Neural crest cell (in vitro differentiated cells): ENCODE results near the gene TTC39B. TPM values are rescaled to one million over a fixed set of nuclear protein-coding genes. Genes with fewer than 3 reads are reported as not detected.
A peak's percentile ranks its signal among the peaks of the same experiment; 100 is the strongest.

Source experiments
- DNase-seq: peaks from one replicate; pipeline ENCODE4 v3.0.0; 2021; ENCODE audit warnings: low read depth, mixed read lengths, low spot score
- H3K27ac Mint-ChIP-seq: one replicate; pipeline ENCODE4 v1.8.0; 2021; ENCODE audit warnings: mild to moderate bottlenecking, mixed read lengths; ENCODE audit not compliant: unreplicated experiment
- H3K27me3 Mint-ChIP-seq: 2 replicates; pipeline ENCODE4 v1.8.0; 2021; ENCODE audit warnings: low read depth, mild to moderate bottlenecking, mixed read lengths
- H3K36me3 Mint-ChIP-seq: 2 replicates; pipeline ENCODE4 v1.8.0; 2021; ENCODE audit warnings: low read depth, mild to moderate bottlenecking, mixed read lengths
- H3K4me1 Mint-ChIP-seq: 2 replicates; pipeline ENCODE4 v1.8.0; 2021; ENCODE audit warnings: mixed read lengths
- H3K4me3 Mint-ChIP-seq: one replicate; pipeline ENCODE4 v1.8.0; 2021; ENCODE audit warnings: mild to moderate bottlenecking, mixed read lengths
- H3K9me3 Mint-ChIP-seq: 2 replicates; pipeline ENCODE4 v1.8.0; 2021; ENCODE audit warnings: mixed read lengths
- total RNA-seq: library from RNA; stranded (reverse); gene quantifications from 2 replicates; pipeline ENCODE4 v1.2.1, GENCODE V29; 2021
- TF ChIP-seq, protein P1 (sequence below): fragments of 200-600 bp; sonication (generic); conservative IDR thresholded peaks from 2 replicates; pipeline ENCODE4 v1.5.0; 2021; ENCODE audit warnings: antibody characterized with exemption, mild to moderate bottlenecking

TTC39B gene
- total RNA-seq, 1 donor from 2014 or later: 3.7 TPM

DNA sequence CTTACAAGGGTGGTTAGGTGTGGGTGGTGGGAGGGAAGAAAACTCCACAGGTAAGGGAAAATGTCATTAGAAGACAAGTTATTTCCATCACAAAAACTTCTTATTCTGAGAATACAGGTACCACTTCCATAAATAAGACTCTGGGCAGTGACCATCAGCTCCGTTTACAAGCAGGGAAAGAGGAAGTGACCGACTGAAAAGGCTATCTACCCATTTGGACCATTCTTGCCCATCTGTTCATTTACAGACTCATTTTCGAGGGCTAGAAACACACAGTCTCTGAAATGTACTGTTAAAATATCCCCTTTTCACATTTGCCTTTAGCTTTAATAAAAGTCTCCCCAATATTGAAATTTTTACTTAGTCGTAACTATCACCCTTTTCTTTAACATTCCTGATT is 79.5 kb downstream of the TTC39B start:
- Mint-ChIP-seq H3K27me3 (no peaks in the 10 kb centered on the region), H3K27ac (no peak overlapping the region), H3K4me3 (no peak overlapping the region), H3K4me1 (no peaks in the 10 kb centered on the region), H3K9me3 (no peaks in the 10 kb centered on the region), H3K36me3 (peaks cover 7% of the 10 kb centered on the region)
- no peak for DNase-seq
- TF ChIP-seq, protein P1, sequence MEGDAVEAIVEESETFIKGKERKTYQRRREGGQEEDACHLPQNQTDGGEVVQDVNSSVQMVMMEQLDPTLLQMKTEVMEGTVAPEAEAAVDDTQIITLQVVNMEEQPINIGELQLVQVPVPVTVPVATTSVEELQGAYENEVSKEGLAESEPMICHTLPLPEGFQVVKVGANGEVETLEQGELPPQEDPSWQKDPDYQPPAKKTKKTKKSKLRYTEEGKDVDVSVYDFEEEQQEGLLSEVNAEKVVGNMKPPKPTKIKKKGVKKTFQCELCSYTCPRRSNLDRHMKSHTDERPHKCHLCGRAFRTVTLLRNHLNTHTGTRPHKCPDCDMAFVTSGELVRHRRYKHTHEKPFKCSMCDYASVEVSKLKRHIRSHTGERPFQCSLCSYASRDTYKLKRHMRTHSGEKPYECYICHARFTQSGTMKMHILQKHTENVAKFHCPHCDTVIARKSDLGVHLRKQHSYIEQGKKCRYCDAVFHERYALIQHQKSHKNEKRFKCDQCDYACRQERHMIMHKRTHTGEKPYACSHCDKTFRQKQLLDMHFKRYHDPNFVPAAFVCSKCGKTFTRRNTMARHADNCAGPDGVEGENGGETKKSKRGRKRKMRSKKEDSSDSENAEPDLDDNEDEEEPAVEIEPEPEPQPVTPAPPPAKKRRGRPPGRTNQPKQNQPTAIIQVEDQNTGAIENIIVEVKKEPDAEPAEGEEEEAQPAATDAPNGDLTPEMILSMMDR: no peak

DNA sequence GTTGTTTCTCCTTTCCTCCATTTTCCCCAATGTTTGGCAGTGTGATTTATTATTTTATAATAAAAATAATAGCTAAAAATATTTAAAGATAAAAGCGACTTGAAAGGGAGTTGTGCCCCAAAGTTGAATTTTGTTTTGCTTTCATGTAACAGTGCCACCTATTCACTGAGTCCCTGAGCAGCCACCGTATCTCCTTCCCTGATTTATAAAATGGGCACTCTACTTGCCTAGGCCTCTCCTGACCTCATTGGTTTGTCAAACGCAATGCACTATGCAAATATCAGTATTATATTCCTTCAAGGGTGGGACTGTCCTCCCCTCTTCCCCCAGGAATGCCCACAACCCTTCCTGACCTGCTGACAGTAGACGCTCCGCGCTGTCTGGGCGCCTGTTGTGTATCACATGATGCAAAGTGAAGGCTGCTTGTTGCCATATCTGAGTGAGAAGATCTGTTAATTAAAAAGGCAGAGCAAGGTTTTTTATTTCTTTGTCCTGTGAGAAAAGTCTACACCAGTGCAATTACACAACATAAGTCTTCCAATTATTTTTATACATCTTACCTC is 81.4 kb downstream of the TTC39B start:
- H3K27ac Mint-ChIP-seq: no peak overlapping the region
- no peaks in the 10 kb centered on the region for H3K4me1 Mint-ChIP-seq
- TF ChIP-seq, protein P1: no peak
- H3K27me3 Mint-ChIP-seq: no peaks in the 10 kb centered on the region
- H3K9me3 Mint-ChIP-seq: no peaks in the 10 kb centered on the region
- no peak for DNase-seq
- no peak overlapping the region for H3K4me3 Mint-ChIP-seq
- H3K36me3 Mint-ChIP-seq: no peaks in the 10 kb centered on the region

DNA sequence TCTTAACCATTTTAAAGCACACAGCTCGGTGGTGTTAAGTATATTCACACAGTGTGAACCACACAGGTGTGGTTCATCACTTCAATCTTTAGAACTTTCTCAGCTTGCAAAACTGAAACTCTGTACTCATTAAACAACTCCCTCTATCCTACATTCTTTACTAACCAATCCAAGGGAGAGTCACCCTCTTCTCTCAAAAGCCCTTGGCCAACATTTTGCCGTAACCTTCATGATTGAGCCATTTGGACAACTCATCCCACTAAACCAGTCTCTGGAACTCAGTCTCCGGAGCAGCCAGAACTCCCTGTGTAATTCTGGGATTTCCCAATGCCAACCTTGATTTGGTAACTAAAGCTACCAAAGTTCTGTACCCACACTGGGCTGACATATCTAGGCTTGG is 84.7 kb downstream of the TTC39B start:
- Mint-ChIP-seq H3K36me3 (no peaks in the 10 kb centered on the region), H3K9me3 (no peaks in the 10 kb centered on the region), H3K27ac (peak overlapping the region; percentile 60), H3K4me3 (no peak overlapping the region), H3K27me3 (no peaks in the 10 kb centered on the region), H3K4me1 (no peaks in the 10 kb centered on the region)
- TF ChIP-seq, protein P1: no peak
- no peak for DNase-seq

DNA sequence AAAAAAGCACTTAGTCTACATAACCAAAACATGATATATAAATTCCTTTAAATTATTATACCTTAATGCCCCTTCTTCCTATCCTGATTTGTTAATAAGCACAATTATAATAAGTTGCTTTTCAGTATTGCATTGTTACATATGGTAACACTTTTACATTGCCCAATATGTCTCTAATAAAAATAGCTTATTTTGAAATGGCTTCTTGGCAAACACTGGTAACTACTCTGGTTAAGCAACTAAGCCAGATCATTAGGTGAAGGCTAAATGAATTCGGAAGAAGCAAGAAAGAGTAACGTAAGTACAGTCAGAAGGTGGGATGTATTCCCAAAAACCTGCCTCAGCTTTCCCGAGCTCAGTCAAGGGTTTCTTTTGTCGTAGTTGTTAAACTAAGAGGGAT is 85.3 kb downstream of the TTC39B start:
- no peak overlapping the region for H3K4me3 Mint-ChIP-seq
- no peaks in the 10 kb centered on the region for H3K27me3 Mint-ChIP-seq
- no peaks in the 10 kb centered on the region for H3K4me1 Mint-ChIP-seq
- H3K36me3 Mint-ChIP-seq: no peaks in the 10 kb centered on the region
- H3K27ac Mint-ChIP-seq: no peak overlapping the region
- H3K9me3 Mint-ChIP-seq: no peaks in the 10 kb centered on the region
- TF ChIP-seq, protein P1: no peak
- no peak for DNase-seq

DNA sequence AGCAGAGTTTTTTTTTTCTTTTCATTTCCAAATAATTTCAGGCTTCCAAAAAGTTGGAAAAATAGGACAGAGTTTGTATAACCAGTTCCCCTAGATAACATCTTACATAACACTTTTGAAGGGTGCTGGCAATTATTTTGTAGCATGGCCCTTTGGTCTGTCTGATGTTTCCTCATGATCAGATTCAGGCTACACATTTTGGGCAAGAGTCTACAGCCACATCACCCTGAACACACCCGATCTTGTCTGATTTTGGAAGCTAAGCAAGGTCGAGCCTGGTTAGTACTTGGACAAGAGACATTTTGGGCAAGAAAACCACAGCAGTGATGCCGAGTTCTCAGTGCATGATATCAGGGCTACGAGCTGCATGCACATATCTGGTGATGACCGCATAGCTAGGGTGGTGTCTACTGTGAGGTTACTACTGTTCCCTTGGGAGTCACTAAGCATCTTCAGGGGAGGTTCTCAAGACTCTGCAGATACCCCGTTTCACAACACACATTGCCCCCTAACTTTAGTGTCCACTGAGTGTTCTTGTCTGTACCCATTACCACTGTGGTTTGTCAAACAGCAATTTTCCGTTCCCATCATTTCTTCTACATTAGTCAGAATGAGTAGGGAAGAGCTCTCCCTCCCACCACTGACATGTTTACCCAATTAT is 86.2 kb downstream of the TTC39B start:
- H3K36me3 Mint-ChIP-seq: no peaks in the 10 kb centered on the region
- DNase-seq: no peak
- no peak overlapping the region for H3K27ac Mint-ChIP-seq
- TF ChIP-seq, protein P1: no peak
- H3K4me1 Mint-ChIP-seq: no peaks in the 10 kb centered on the region
- H3K27me3 Mint-ChIP-seq: no peaks in the 10 kb centered on the region
- no peak overlapping the region for H3K4me3 Mint-ChIP-seq
- no peaks in the 10 kb centered on the region for H3K9me3 Mint-ChIP-seq
